Aortic smooth muscle cell (primary cell): ENCODE results near the gene BCAR1. TPM values are rescaled to one million over a fixed set of nuclear protein-coding genes. Genes with fewer than 3 reads are reported as not detected.

ENCODE experiments used
- total RNA-seq: library from RNA; depleted of rRNA; stranded (reverse); fragments of >200 nt; gene quantifications from 2 replicates; pipeline ENCODE4 v1.2.3, GENCODE V29; 2014

Gene BCAR1
- 35.9 and 44.1 TPM in 2 replicates for total RNA-seq

GRCh38 chr16:75251280-75252048, at the start of gene BCAR1:
TSS of gene BCAR1 (minus strand) at chr16:75251624. CDS start at chr16:75251482, 142 bp downstream.

GRCh38 chr16:75218256-75219076, 33.0 kb downstream of the BCAR1 start, which contains the start of gene CTRB1:
TSS of gene CTRB1 (plus strand) at chr16:75218988. CDS start at chr16:75219008, 20 bp downstream.

DNA sequence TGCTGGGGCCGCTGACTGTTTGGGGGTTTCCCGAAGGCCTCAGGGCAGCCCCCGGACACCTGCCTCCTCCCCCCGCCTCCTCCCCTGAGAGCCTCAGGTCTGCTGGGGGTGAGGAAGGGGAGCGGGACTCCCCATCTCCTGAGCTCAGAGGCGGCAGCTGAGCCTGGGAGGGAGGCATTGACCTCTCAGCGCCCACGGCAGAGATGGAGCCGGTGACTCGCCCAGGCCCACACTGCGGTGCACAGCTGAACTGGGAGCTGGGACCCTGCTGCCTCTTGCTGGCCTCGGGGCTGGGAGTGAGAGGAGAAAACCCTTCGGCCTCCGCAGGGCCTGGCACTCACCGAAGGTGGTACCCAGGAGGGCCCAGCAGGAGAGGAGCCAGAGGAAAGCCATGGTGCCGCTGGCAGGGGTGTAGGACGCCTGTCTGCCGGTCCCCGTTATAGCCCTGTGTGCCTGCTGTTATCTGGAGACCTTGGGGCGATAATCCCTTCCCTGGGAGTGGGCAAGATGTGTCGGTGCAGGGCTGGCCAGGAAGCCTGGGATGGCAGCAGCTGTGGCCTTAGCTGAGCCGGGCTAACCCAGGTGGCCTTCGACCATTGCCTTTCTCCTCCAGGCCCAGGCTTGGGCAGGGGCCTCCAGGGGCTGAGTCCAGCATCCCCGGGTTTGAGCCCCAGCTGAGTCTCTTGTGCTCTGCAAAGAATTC, 44.5 kb downstream of the BCAR1 start, which contains the start of gene CTRB2:
CTRB2 (minus strand) TSS at position 413 of the 703 bp plus-strand sequence; CDS start at position 393, 20 bp downstream.

Other genes starting within 250 kb of the BCAR1 start
- gene LDHD, start 134.8 kb downstream of the BCAR1 start, total RNA-seq, result 0.26 and 0.31 TPM in 2 replicates
- gene ZFP1, start 103.1 kb downstream of the BCAR1 start, total RNA-seq, result 10.6 and 10.7 TPM in 2 replicates
- gene CTRB2, start 44.5 kb downstream of the BCAR1 start, total RNA-seq, result not detected in 2 replicates
- not detected in 2 replicates for gene CTRB1, start 32.6 kb downstream of the BCAR1 start, total RNA-seq
- gene CFDP1, start 181.9 kb upstream of the BCAR1 start, total RNA-seq, result 50.1 and 53.6 TPM in 2 replicates
- gene TMEM170A, start 213.1 kb upstream of the BCAR1 start, total RNA-seq, result 9.5 and 11.9 TPM in 2 replicates
- 0.31 and 0.92 TPM in 2 replicates for gene CHST6, start 243.8 kb upstream of the BCAR1 start, total RNA-seq